HEK293T (cell line): ENCODE data around the gene PGS1.

Source experiments
- CTCF ChIA-PET: fragments of 350-600 bp; formaldehyde crosslinking; extraction: SDS; loops from one replicate; lab custom pipeline; 2021; ENCODE audit warnings: antibody characterized with exemption, inconsistent platforms; lab: Yijun Ruan, JAX
- POLR2A ChIA-PET: fragments of 350-600 bp; formaldehyde crosslinking; extraction: SDS; loops from one replicate; lab custom pipeline; 2020; ENCODE audit warnings: antibody characterized with exemption, inconsistent platforms; lab: Yijun Ruan, JAX
- DNase-seq: peaks from one replicate; pipeline ENCODE4 v3.0.0; 2012; ENCODE audit warnings: mixed read lengths; ENCODE audit errors: extremely low spot score
- ARNT ChIP-seq: fragments of 450-650 bp; IDR thresholded peaks from 2 replicates; pipeline ENCODE4 v1.6.1; 2017; ENCODE audit warnings: mild to moderate bottlenecking
- BHLHE40 ChIP-seq: fragments of 450-650 bp; IDR thresholded peaks from 2 replicates; pipeline ENCODE4 v1.6.1; 2016; ENCODE audit warnings: mild to moderate bottlenecking, moderate library complexity, borderline replicate concordance
- CTBP1 ChIP-seq: fragments of 450-650 bp; IDR thresholded peaks from 2 replicates; pipeline ENCODE4 v1.6.1; 2016; ENCODE audit warnings: borderline replicate concordance
- ELF4 ChIP-seq: fragments of 450-650 bp; IDR thresholded peaks from 2 replicates; pipeline ENCODE4 v1.6.1; 2017; ENCODE audit warnings: antibody characterized with exemption
- FOXA1 ChIP-seq: fragments of 450-650 bp; IDR thresholded peaks from 2 replicates; pipeline ENCODE4 v1.6.1; 2016; ENCODE audit warnings: mild to moderate bottlenecking
- FOXK2 ChIP-seq: fragments of 450-650 bp; IDR thresholded peaks from 2 replicates; pipeline ENCODE4 v1.6.1; 2016; ENCODE audit warnings: mild to moderate bottlenecking
- FOXM1 ChIP-seq: fragments of 450-650 bp; IDR thresholded peaks from 2 replicates; pipeline ENCODE4 v1.6.1; 2017; ENCODE audit warnings: mild to moderate bottlenecking, borderline replicate concordance
- HDGF ChIP-seq: fragments of 450-650 bp; IDR thresholded peaks from 2 replicates; pipeline ENCODE4 v1.6.1; 2017; ENCODE audit warnings: antibody characterized with exemption, borderline replicate concordance
- L3MBTL2 ChIP-seq: fragments of 450-650 bp; conservative IDR thresholded peaks from 2 replicates; pipeline ENCODE4 v1.6.1; 2016; ENCODE audit warnings: mild to moderate bottlenecking
- LEF1 ChIP-seq: fragments of 450-650 bp; IDR thresholded peaks from 2 replicates; pipeline ENCODE4 v1.6.1; 2017; ENCODE audit warnings: mild to moderate bottlenecking, borderline replicate concordance
- NFRKB ChIP-seq: fragments of 450-650 bp; IDR thresholded peaks from 2 replicates; pipeline ENCODE4 v1.6.1; 2016; ENCODE audit warnings: mild to moderate bottlenecking, moderate library complexity
- PKNOX1 ChIP-seq: fragments of 450-650 bp; IDR thresholded peaks from 2 replicates; pipeline ENCODE4 v1.6.1; 2016
- SP1 ChIP-seq: fragments of 450-650 bp; IDR thresholded peaks from 2 replicates; pipeline ENCODE4 v1.6.1; 2017
- SUZ12 ChIP-seq: fragments of 450-650 bp; IDR thresholded peaks from 2 replicates; pipeline ENCODE4 v1.6.1; 2016; ENCODE audit warnings: mild to moderate bottlenecking
- TARDBP ChIP-seq: fragments of 450-650 bp; IDR thresholded peaks from 2 replicates; pipeline ENCODE4 v1.6.1; 2016
- ZNF384 ChIP-seq: fragments of 450-650 bp; IDR thresholded peaks from 2 replicates; pipeline ENCODE4 v1.6.1; 2016

Gene PGS1

GRCh38 chr17:78421084-78421533 lies 42.7 kb downstream of the PGS1 start:
- DNase-seq, result no peak
- CTCF ChIA-PET, result interaction anchor here (0.8 to 2.5 kb wide), 7 partner anchors 11 to 336 kb away, joined by 3 to 11 read pairs (median 4); no protein-coding TSS in a partner anchor
- no peak for TF ChIP-seq ELF4
- no peak for TF ChIP-seq NFRKB
- no peak for TF ChIP-seq FOXA1
- no peak for TF ChIP-seq ARNT
- TF ChIP-seq ZNF384, result no peak
- no peak for TF ChIP-seq L3MBTL2
- no peak for TF ChIP-seq SUZ12
- no peak for TF ChIP-seq TARDBP
- TF ChIP-seq LEF1, result no peak
- no peak for TF ChIP-seq SP1
- TF ChIP-seq FOXM1, result no peak
- no peak for TF ChIP-seq HDGF
- POLR2A ChIA-PET, result no interaction called here

GRCh38 chr17:78421534-78422266 lies 43.3 kb downstream of the PGS1 start:
- ChIA-PET CTCF (interaction anchor here (0.5 to 2.5 kb wide), 10 partner anchors 10 to 337 kb away, joined by 3 to 11 read pairs (median 4); no protein-coding TSS in a partner anchor), POLR2A (no interaction called here)
- no peak for TF ChIP-seq BHLHE40
- peak; percentile 90 for DNase-seq

GRCh38 chr17:78422267-78422605 lies 43.8 kb downstream of the PGS1 start:
- ChIA-PET POLR2A (no interaction called here), CTCF (interaction anchor here (0.6 to 2.5 kb wide), 8 partner anchors 9 to 171 kb away, joined by 3 to 11 read pairs (median 4); no protein-coding TSS in a partner anchor)
- DNase-seq, result no peak
- TF ChIP-seq ZNF384 (no peak), L3MBTL2 (no peak), NFRKB (no peak), FOXK2 (no peak), TARDBP (no peak)

GRCh38 chr17:78422872-78423588 lies 44.6 kb downstream of the PGS1 start:
- TF ChIP-seq SP1, result no peak
- no peak for TF ChIP-seq HDGF
- TF ChIP-seq ZNF384, result no peak
- TF ChIP-seq BHLHE40, result no peak
- TF ChIP-seq ELF4, result no peak
- TF ChIP-seq SUZ12, result no peak
- no peak for TF ChIP-seq TARDBP
- TF ChIP-seq L3MBTL2, result no peak
- TF ChIP-seq FOXA1, result no peak
- no peak for TF ChIP-seq FOXK2
- TF ChIP-seq NFRKB, result no peak
- ChIA-PET CTCF (interaction anchor here (0.6 to 2.5 kb wide), 3 partner anchors 9 to 172 kb away, joined by 3 to 11 read pairs (median 7); no protein-coding TSS in a partner anchor), POLR2A (no interaction called here)

GRCh38 chr17:78423961-78424675 lies 45.7 kb downstream of the PGS1 start:
- ChIA-PET POLR2A (interaction anchor here (0.9 kb wide), 1 partner anchor 46 kb away, joined by 3 read pairs; the partner anchor contains the start of gene PGS1), CTCF (interaction anchor here (0.6 kb wide), 1 partner anchor 10 kb away, joined by 3 read pairs; no protein-coding TSS in a partner anchor)
- TF ChIP-seq SP1, result no peak
- no peak for TF ChIP-seq ARNT
- TF ChIP-seq FOXA1, result no peak
- no peak for DNase-seq

More at GRCh38 chr17:78422872-78423588, 44.6 kb downstream of the PGS1 start:
- no peak for DNase-seq

GRCh38 chr17:78425429-78425828 lies 47.0 kb downstream of the PGS1 start:
- POLR2A ChIA-PET, result no interaction called here
- no peak for DNase-seq
- CTCF ChIA-PET, result no interaction called here
- TF ChIP-seq L3MBTL2, result no peak
- TF ChIP-seq BHLHE40, result no peak
- no peak for TF ChIP-seq ZNF384
- TF ChIP-seq TARDBP, result no peak
- TF ChIP-seq CTBP1, result no peak
- no peak for TF ChIP-seq ELF4
- no peak for TF ChIP-seq FOXK2
- TF ChIP-seq NFRKB, result no peak
- TF ChIP-seq SUZ12, result no peak
- TF ChIP-seq LEF1, result no peak

- TF ChIP-seq ELF4 (no peak), PKNOX1 (no peak), FOXA1 (no peak), FOXM1 (no peak), CTBP1 (no peak), SP1 (no peak), L3MBTL2 (no peak), LEF1 (no peak), ZNF384 (no peak)
- ChIA-PET CTCF (interaction anchor here (0.9 kb wide), 1 partner anchor 175 kb away, joined by 3 read pairs; no protein-coding TSS in a partner anchor), POLR2A (no interaction called here)
- no peak for DNase-seq
Observed at GRCh38 chr17:78426293-78426879, 47.9 kb downstream of the PGS1 start.
